ENCODE results near the gene CDKAL1.

DNA sequence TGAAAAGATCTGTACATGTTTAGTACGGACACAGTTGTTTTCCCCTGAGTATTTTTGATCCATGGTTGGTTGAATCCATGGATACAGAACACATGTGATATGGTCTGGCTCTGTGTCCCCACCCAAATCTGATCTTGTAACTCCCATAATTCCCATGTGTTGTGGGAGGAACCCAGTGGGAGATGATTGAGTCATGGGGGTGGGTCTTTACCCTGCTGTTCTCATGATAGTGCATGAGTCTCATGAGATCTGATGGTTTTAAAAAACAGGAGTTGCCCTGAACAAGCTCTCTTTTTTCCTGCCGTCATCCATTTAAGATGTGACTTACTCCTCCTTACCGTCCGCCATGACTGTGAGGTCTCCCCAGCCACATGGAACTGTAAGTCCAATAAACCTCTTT lies 139.2 kb downstream of the CDKAL1 start:
- TF ChIP-seq, protein P1, sequence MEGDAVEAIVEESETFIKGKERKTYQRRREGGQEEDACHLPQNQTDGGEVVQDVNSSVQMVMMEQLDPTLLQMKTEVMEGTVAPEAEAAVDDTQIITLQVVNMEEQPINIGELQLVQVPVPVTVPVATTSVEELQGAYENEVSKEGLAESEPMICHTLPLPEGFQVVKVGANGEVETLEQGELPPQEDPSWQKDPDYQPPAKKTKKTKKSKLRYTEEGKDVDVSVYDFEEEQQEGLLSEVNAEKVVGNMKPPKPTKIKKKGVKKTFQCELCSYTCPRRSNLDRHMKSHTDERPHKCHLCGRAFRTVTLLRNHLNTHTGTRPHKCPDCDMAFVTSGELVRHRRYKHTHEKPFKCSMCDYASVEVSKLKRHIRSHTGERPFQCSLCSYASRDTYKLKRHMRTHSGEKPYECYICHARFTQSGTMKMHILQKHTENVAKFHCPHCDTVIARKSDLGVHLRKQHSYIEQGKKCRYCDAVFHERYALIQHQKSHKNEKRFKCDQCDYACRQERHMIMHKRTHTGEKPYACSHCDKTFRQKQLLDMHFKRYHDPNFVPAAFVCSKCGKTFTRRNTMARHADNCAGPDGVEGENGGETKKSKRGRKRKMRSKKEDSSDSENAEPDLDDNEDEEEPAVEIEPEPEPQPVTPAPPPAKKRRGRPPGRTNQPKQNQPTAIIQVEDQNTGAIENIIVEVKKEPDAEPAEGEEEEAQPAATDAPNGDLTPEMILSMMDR (IDR thresholded peaks at IDR 0.05; ENCODE audit: insufficient read depth, low read length): no peak
- no peak for TF ChIP-seq GABPA (IDR thresholded peaks at IDR 0.05; ENCODE audit: low read depth)
- TF ChIP-seq, protein P2, sequence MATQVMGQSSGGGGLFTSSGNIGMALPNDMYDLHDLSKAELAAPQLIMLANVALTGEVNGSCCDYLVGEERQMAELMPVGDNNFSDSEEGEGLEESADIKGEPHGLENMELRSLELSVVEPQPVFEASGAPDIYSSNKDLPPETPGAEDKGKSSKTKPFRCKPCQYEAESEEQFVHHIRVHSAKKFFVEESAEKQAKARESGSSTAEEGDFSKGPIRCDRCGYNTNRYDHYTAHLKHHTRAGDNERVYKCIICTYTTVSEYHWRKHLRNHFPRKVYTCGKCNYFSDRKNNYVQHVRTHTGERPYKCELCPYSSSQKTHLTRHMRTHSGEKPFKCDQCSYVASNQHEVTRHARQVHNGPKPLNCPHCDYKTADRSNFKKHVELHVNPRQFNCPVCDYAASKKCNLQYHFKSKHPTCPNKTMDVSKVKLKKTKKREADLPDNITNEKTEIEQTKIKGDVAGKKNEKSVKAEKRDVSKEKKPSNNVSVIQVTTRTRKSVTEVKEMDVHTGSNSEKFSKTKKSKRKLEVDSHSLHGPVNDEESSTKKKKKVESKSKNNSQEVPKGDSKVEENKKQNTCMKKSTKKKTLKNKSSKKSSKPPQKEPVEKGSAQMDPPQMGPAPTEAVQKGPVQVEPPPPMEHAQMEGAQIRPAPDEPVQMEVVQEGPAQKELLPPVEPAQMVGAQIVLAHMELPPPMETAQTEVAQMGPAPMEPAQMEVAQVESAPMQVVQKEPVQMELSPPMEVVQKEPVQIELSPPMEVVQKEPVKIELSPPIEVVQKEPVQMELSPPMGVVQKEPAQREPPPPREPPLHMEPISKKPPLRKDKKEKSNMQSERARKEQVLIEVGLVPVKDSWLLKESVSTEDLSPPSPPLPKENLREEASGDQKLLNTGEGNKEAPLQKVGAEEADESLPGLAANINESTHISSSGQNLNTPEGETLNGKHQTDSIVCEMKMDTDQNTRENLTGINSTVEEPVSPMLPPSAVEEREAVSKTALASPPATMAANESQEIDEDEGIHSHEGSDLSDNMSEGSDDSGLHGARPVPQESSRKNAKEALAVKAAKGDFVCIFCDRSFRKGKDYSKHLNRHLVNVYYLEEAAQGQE (IDR thresholded peaks at IDR 0.05; ENCODE audit: insufficient replicate concordance, low read depth): no peak
